AG20443 (cell line): ENCODE results near the gene PRKCSH.
A peak's percentile ranks its signal among the peaks of the same experiment; 100 is the strongest.
"Not testable (repeated sequence)": the region's sequence is repeated elsewhere in the genome, so short reads cannot be mapped to it uniquely, and the experiment has no call there.

Experiments
- DNase-seq: peaks from one replicate; pipeline ENCODE4 v3.0.0; 2012; ENCODE audit warnings: low spot score, mixed read lengths

The PRKCSH gene

DNA sequence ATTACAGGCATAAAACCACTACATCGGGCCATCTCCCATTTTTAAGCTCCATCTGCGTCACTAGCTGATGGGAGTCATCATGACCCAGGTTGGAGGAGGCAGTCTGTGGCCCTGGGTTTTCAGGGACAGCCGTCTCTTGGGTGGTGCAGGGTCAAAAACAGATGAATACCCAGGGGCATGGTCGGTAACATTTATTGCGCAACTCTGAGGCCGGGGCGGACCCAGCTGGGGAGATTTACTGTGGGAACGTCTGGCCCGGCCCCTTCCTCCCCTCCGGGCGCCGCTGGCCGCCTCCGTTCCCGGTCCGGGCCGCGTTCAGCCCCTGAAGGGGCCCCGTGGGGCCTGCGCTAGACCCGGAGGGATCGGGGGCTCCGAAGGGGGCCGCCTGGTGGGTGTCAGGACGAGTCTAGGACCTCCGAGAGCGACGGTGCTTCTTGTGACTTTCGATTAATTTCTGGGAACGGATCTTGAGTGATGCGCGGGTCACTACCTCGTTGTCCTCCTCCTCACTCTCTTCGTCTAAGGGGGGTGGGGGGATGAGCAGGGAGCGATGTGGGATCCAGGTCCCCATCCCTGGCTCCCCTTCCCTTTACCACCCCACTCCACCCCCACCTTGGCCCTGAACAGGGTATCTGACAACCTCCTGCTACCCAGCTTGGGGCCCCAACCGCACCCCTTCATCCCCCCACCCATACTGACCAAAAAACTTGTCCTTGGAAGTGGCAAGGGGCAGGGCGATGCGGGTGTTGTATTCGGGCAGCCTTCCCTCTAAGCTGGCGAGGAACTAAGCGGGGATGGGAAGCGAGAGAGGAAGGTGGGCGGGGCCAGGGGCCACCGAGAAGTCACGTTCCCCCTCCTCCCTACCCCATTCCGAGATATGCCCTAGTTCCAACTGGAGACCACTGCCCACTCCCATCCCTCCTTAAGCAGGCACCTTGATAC is 14.7 kb upstream of the PRKCSH start:
- peak; percentile 47 for DNase-seq

DNA sequence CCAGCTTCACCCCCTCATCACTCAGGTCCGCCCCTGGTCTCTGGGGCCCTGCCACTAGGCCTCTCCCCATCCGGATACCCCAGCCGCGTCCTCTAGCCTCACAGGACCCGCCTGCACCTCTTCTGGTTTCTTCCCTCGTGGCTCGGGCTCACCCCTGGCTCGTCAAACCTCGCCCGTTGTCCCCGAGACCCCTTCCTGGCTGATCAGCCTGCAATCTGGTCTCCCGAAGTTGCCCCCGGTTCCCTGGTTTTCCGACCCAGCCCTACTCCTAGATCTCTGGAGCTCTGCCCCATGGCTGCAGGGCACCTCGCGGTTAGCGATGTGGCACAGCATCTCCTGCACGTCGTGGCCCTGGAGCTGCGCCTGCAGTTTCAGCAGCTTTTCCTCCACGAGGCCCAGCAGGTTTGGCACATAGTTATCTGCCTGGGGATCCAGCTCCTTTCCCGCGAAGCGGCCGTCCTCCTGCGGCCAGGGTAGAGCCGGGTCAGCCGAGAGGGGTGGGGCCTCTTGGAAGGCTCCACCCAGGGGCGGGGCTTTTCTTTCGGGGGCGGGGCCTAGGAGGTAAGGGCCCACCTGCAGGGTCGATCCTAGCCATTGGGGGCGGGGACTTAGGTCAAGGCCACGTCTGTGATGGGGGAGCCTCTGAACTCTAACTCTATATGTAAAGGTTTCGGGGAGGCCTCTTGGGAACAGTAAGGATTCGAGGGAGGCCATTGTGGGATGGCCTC is 13.9 kb upstream of the PRKCSH start:
- DNase-seq, result peak; percentile 48

DNA sequence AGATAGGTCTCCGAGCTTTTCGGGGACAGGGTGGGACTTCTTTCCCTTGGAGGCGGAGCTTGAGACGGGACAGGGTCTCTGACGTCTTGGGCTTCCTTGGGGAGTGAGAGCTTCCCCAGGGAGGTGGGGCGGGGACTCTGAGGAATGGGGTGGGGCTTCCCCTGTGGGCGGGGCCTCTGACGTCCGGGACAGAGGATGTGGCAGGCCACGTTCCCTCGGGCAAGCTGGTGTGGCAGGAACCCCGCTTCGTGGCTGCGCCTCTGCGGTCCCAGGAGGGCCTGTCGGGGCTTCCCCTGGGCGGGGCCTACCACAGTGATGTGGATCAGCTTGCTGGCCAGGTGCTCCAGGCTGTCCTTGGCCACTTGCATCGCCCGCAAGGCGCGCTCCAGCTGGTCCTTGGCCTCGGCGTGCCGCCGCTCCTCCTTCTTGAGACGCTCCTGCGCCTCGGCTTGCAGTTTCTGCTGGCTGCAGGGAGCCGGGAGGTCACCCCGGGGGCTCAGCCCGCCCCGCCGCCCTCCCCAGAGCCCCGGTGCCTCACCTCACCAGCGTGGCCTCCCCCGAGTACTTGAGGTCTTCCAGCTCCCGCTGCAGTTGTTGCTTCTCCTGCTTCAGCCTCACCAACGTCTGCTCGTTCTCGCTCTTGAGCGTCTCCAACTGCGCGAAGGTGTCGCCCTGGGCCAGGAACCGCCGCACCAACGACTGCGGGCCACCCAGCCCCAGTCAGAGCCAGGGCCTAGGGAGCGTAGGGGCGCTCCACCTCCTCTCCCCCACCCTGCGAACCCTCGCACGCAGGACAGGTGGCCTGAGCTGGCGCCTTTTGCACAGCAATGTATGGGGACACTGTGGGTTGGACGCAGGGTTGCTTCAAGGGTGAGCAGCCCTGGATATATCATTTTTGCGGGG is 13.0 kb upstream of the PRKCSH start:
- peak; percentile 81 for DNase-seq

DNA sequence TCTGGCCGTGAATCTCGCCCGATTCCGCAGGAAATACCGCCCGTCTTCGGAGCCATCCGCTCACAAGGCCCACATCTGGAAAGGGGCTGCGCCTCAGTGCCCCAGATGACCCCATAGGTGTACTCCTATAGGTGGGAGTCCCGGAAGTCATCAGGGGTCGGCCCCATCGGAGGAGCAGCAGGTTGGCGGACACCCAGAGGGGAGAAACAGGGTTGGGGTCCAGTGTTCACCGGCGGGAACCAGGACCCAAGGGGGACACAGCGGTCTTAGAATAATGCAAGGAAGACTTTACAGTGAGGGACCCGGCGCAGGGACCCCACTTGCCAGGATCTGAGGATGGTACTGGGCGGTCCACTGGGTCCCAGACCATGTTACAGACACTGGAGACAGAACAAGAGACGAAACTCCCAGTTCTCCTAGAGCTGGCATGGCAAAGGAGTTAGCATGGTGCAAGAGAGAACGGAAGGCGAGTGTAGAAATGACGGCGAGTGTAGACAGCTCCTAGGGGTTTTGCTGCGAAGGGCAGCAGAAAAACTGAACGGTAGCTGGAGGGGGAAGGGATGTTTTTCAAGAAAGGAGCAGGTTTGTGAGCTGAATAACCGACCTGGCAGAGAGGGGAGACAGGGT is 12.2 kb upstream of the PRKCSH start:
- DNase-seq, result no peak

DNA sequence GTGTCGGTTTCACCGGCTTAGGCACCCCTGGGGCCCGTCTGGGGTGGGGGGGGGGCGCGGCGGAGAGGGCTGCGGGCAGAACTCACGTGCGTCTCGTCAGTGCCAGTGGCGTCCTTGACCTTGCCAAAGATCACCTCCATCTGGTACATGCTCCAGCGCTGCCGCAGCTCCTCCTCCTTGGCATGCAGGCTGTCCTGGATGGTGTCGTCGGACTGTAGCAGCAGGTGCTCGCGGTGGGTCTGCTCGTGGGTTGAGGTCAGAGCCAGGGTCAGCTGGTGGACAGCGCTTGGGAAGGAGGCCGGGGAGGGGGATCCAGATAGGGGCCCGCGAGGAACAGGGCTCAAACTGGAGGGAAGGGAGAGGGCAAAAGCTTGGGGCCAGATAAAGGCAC is 11.6 kb upstream of the PRKCSH start:
- DNase-seq, result peak; percentile 27

DNA sequence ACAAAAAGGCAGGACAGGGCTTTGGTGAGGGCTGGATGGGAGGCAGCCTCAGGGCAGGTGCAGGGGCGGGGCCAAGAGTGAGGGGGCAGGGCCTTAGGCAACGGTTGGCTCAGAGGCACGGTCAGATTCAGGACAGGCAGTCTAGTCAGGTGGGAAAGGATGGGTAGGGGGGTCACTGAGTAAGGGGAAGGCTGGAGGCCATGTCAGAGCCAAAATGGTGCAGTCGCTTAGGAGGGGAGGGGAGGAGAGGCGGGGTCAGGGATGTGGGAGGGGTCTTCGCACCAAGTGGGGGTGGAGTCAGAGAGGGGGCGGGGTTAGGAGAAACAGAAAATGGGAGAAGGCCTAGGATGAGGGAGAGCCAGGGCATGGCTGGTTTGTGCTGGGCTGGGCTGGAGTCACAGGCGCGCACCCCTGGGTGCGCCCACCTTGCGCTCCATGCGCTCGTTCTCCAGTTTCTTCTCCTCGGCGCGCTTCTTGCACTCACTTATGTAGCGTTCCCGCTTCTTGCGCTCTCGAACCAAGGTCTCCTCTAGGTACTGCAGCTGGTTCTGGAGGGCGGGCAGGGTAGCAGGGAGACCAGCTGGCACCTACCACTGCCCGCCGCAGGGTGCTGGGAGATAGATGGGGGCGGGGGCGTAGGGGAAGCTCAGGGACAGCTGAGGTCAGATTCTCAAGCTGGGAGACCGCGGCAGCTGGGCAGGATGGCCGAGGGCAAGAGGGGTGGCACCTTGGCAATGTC is 9.5 kb upstream of the PRKCSH start:
- no peak for DNase-seq

DNA sequence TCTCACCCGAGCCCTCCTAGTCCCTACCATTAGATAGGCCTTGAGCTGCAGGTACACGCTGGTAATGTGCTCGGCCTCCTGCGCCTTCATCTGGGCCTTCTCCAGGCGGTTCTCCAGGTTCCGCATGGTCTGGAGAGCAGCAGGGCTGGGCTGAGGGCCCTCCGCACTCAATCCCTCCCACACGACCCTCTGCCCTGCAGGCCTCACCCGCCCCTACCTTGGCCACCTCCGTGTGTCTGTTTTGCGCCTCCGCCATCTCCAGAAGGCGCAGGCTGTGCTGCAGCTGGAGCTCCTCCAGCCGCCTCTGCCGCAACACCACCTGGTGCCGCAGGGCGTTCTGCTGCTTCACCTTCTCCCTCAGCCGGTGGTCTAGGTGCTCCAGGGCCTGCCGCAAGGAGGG is 8.8 kb upstream of the PRKCSH start:
- DNase-seq, result no peak

DNA sequence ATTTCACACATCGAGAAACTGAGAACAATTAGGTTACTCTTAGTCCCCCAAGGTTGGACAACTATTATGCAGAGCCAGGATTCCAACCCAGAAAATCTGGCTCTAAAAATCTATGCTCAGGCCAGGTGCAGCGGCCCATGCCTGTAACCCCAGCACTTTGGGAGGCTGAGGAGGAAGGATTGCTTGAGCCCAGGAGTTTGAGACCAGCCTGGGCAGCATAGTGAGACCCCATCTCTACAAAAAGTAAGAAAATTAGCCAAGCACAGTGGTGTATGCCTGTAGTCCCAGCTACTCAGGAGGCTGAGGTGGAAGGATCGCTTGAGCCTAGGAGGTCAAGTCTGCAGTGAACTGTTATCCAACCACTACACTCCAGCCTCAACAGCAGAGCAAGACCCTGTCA is 1.9 kb upstream of the PRKCSH start:
- not testable (repeated sequence) for DNase-seq

DNA sequence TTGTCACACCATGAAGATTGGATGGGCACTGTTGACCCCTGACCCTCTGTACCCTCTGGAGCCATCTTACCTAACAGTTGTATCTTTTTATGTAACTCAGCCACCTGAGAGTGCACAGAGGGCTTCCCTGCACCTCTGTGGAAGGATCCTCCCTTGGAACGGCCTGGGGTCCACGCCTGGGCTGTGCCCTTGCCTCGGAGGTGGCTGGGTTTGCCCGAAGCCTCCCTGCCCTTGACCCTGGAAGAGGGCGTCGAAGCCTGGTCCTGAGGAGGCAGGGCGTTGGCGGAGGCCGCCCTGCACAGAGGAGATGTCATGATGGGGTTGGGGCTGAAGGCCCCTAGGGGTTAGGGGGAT is 755 bp upstream of the PRKCSH start:
- no peak for DNase-seq

DNA sequence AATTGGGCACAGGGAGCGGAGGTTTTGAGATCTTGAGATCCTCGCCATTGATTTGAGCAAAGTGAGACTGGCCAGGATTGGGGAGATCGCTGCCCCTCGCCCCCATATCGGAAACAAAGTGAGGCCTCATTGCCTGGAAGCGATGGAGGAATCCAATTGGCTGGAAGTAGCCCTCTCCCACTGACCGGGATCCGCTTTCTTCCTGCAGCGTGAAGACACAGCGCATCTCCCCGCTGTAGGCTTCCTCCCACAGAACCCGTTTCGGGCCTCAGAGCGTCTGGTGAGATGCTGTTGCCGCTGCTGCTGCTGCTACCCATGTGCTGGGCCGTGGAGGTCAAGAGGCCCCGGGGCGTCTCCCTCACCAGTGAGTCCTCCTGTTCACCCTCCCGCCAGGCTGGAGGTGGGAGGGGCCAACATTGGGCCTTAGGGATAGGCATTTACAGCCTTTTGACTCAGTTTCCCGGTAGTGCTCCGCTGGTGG is 438 bp downstream of the PRKCSH start:
- DNase-seq, result peak; percentile 27

DNA sequence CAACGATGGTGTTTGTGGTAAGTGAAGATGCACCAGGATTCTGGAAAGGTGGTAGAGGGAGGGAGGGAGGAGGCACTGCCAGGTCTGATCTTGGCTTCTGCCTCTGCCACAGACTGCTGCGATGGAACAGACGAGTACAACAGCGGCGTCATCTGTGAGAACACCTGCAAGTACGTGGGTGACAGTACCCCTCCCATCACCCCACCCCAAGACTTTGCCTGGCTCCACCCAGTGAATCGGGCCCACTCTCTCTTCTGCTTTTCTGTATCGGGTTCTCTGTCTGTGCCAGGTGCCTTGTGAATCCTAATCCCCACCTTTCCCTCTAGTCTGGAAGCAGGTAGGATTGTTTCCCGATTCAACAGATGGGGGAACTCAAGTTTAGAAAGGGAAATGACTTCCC is 2.5 kb downstream of the PRKCSH start:
- no peak for DNase-seq

DNA sequence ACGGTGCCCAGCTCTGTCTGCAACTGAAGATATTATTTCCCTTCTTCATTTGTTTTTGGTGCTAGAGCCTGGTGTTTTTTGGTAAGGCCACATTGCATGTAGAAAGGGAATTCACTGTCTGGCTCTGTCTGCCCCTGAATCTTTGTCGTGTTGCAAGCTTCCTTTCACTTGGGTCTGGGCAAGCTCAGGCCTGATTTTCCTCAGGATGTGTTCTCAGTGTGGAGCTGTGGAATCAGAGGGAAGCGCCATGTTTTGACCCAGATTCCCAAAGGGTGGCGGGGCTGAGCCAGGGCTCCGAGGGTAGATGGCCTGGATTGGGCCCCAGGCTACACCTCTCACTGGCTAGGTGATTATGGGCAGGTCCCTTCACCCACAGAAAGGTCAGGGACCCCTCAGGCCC is 8.6 kb downstream of the PRKCSH start:
- no peak for DNase-seq

DNA sequence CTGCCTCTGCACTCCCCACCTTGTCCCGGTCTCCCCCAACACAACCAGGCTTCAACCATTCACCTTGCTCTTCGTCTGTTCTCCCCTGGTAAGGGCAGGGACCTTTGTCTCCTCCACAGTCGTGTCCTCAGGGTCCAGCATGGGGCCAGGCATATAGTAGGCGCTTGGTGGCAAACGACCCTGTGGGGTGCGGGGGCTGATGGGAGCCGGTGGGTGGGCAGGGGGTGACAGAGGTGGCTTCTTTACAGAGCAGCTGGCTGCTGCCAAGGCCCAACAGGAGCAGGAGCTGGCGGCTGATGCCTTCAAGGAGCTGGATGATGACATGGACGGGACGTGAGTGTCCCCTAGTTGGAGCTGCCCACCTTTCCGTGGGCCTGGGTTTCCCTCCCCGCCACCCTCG is 9.7 kb downstream of the PRKCSH start:
- no peak for DNase-seq

DNA sequence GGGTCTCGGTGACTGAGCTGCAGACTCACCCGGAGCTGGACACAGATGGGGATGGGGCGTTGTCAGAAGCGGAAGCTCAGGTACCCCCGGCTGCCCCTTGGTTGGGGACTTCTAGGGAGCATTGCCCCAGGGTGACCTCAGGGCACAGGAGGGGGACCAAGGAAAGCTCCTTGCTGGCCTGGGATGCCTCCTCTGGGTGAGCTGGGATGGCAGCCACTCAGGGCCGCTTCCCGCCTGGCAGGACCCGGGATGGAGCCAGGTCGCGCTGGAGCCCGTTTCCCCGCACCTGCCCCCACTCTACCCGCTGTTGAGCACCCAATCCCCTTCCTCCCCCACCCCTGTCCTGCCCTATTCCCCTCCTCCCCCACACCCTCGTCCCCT is 10.8 kb downstream of the PRKCSH start:
- DNase-seq, result no peak

DNA sequence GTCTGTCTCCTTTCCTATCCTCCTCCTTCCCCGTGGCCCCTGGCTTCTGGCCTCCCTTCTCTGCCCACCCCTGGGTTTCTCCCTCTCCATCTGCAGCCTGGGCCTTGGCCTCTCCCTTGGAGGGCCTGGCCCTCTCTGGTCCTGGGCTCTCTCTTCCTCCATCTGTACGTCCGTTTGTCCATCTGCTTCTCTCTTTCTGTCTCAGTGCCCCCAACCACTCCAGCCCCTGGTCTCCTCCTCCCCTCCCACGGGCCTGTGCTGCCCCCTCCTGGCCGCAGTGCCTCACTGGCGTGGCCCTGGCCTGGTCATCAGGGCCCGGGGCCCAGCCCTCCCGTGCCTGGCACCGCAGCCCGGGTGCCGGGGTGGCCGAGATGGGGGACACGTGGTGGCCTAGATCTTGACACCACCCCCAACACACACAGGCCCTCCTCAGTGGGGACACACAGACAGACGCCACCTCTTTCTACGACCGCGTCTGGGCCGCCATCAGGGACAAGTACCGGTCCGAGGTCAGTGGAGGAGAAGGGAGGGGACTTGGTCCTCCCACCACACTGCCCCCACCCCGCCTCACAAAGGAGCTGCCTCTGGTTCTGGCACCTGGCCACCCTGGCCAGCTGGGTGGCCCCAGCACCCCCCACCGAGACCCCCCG is 11.3 kb downstream of the PRKCSH start:
- peak; percentile 89 for DNase-seq

DNA sequence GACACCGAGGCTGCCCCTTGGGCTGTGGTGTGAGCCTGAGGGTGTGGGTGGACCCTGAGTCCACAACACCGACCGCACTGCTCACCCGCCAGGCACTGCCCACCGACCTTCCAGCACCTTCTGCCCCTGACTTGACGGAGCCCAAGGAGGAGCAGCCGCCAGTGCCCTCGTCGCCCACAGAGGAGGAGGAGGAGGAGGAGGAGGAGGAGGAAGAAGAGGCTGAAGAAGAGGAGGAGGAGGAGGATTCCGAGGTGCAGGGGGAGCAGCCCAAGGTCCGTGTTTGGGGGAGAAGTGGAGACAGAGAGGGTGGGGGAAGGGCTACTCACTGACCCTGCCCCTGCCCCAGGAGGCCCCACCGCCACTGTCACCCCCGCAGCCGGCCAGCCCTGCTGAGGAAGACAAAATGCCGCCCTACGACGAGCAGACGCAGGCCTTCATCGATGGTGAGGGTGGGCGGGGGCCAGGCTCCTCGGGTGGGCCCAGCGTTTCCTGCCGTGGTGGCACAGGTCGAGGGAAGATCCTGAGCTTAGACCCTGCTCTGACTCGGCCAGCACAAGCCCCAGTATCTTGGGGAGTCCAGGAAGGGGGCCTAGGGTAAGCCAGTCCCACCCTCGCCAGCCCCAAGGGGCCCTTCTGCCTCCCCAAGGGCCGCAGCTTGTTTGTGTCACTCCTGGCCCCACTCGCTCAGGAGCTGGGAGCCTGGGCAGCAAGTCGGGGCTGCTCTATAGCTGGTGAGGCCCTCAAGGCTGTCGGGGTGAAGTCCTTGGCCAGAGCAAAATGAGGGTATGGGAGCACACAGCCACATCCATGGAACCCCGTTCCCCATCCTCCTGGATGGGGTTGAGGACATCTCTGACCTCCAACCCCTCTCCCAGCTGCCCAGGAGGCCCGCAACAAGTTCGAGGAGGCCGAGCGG is 12.2 kb downstream of the PRKCSH start:
- DNase-seq, result no peak

DNA sequence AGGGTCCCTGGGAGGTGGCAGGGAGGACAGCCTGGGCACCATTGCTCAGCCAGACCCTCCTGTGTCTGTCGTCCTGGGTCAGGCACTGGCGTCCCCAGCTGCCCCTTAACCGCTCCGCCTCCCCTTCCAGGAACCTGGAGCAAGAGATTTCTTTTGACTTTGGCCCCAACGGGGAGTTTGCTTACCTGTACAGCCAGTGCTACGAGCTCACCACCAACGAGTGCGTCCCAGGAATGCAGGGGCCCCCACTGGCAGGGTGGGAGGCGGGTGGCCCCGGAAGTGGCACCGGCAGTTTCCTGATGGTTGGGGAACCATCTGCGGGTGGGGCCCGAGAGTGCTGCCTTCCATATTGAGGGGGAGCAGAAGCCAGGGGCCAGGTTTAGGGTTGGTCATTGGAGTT is 13.0 kb downstream of the PRKCSH start:
- no peak for DNase-seq

DNA sequence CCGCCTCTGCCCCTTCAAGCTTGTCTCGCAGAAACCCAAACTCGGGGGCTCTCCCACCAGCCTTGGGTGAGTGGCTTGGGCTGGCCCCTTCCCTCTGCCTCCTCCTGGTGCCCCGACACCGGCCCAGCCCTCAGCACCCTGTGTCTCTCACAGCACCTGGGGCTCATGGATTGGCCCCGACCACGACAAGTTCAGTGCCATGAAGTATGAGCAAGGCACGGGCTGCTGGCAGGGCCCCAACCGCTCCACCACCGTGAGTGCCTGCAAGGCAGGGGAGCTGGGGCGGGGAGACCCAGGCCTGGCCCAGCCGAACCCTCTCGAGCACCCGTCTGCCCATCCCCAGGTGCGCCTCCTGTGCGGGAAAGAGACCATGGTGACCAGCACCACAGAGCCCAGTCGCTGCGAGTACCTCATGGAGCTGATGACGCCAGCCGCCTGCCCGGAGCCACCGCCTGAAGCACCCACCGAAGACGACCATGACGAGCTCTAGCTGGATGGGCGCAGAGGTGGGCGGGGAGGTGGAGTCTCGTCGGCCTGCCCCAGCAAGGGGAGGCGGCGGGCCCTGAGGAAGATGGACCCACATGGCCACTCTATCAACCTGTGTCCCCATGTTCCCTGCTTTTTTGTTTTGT is 13.6 kb downstream of the PRKCSH start:
- DNase-seq, result no peak
